K562 (cell line): ENCODE data around the gene SNX25. TPM values are rescaled to one million over a fixed set of nuclear protein-coding genes. Genes with fewer than 3 reads are reported as not detected.

Source experiments
- ATAC-seq: fragments of 200-7000 bp; cut with Tn5 transposase; 3 replicates; pipeline ENCODE4 v1.9.1; 2020; ENCODE audit warnings: moderate library complexity
- BruUV-seq: library from RNA; stranded (reverse); fragments of 400-500 nt; replicated peaks from 2 replicates; lab custom pipeline; 2021; lab: Mats Ljungman, UMichigan
- CTCF ChIA-PET: fragments of 300-600 bp; formaldehyde crosslinking; extraction: SDS; loops from one replicate; lab custom pipeline; 2021; ENCODE audit warnings: low intra/inter-chr PET ratio; lab: Yijun Ruan, JAX
- POLR2A ChIA-PET: fragments of 300-600, 350-650 bp; sonication (Branson Sonifier 250); formaldehyde crosslinking; extraction: SDS; loops from one replicate; lab custom pipeline; 2021; ENCODE audit warnings: antibody characterized with exemption, inconsistent platforms; lab: Yijun Ruan, JAX
- DNase-seq, 4 experiments: peaks; one replicate each; pipeline versions ENCODE4 v3.0.0 to v3.0.0-alpha.2; 2011 to 2018; ENCODE audit warnings: low spot score in 3 of 4, mixed read lengths in 3 of 4; ENCODE audit errors: extremely low read depth in 1 of 4
- FAIRE-seq: peaks from 2 replicates; lab custom pipeline; 2011; peaks lifted over from hg19 to GRCh38; lab: Jason Lieb, UNC
- H2AFZ ChIP-seq: 2 replicates; pipeline ENCODE4 v1.6.0; 2011; ENCODE audit warnings: low read depth, low read length, control low read depth, inconsistent platforms
- H3K27ac ChIP-seq: fragments of 200-600 bp; 3 replicates; pipeline ENCODE4 v1.8.0; 2011; ENCODE audit warnings: low read depth, mild to moderate bottlenecking, control low read depth, inconsistent platforms, low read length, moderate library complexity, mixed read lengths; ENCODE audit errors: extremely low read depth
- H3K27me3 ChIP-seq, 2 experiments: fragments of 300-600 bp in 1 of 2; 2 replicates in 1 of 2; 3 replicates in 1 of 2; pipeline versions ENCODE4 v1.6.0 to v1.8.0; 2011; ENCODE audit warnings: inconsistent platforms in 2 of 2, low read length in 2 of 2, mild to moderate bottlenecking in 1 of 2, mixed read lengths in 1 of 2, moderate library complexity in 1 of 2; ENCODE audit not compliant: control insufficient read depth in 2 of 2, insufficient read depth in 2 of 2
- H3K36me3 ChIP-seq: fragments of 300-600 bp; 3 replicates; pipeline ENCODE4 v1.8.0; 2011; ENCODE audit warnings: mild to moderate bottlenecking, low read length, inconsistent platforms; ENCODE audit not compliant: control insufficient read depth, insufficient read depth
- H3K4me1 ChIP-seq, 2 experiments: fragments of 200-600 bp in 1 of 2; replicated peaks in 1 of 2; 2 replicates in 1 of 2; 3 replicates in 1 of 2; pipeline versions ENCODE4 v1.5.1 to v1.8.0; 2011; ENCODE audit warnings: inconsistent platforms in 2 of 2, low read length in 2 of 2, mild to moderate bottlenecking in 1 of 2, mixed read lengths in 1 of 2, moderate library complexity in 1 of 2; ENCODE audit not compliant: control insufficient read depth in 2 of 2, insufficient read depth in 2 of 2
- H3K4me2 ChIP-seq: 2 replicates; pipeline ENCODE4 v1.6.1; 2011; ENCODE audit warnings: low read length, control low read depth, inconsistent platforms, mixed read lengths; ENCODE audit not compliant: insufficient read depth
- H3K4me3 ChIP-seq: fragments of 200-600 bp; sonication (generic), shearing (Covaris generic); 2 replicates; pipeline ENCODE4 v1.5.1; 2016; ENCODE audit warnings: control low read depth, inconsistent platforms
- H3K79me2 ChIP-seq: fragments of 200-600 bp; 3 replicates; pipeline ENCODE4 v1.8.0; 2011; ENCODE audit warnings: low read length, inconsistent platforms; ENCODE audit not compliant: control insufficient read depth, insufficient read depth
- H3K9ac ChIP-seq, 2 experiments: 2 replicates each; pipeline versions ENCODE4 v1.6.0 to v1.6.1; 2011; ENCODE audit warnings: low read depth in 2 of 2, low read length in 2 of 2, control low read depth in 1 of 2, inconsistent platforms in 1 of 2, mild to moderate bottlenecking in 1 of 2, mixed read lengths in 1 of 2; ENCODE audit not compliant: insufficient read depth in 1 of 2
- H3K9me1 ChIP-seq: one replicate; pipeline ENCODE4 v1.6.0; 2011; ENCODE audit warnings: inconsistent platforms, mild to moderate bottlenecking, low read length, moderate library complexity; ENCODE audit not compliant: control insufficient read depth, insufficient read depth
- H3K9me3 ChIP-seq: replicated peaks from 2 replicates; pipeline ENCODE4 v1.5.1; 2011; ENCODE audit warnings: low read depth, low read length, inconsistent platforms; ENCODE audit not compliant: control insufficient read depth, insufficient read depth
- H4K20me1 ChIP-seq: replicated peaks from 2 replicates; pipeline ENCODE4 v1.6.1; 2011; ENCODE audit warnings: low read length, inconsistent platforms, mixed read lengths; ENCODE audit not compliant: control insufficient read depth, insufficient read depth
- ATF7 ChIP-seq: fragments of 450-650 bp; IDR thresholded peaks from 2 replicates; pipeline ENCODE4 v1.7.1; 2014; ENCODE audit warnings: mild to moderate bottlenecking, moderate library complexity
- BHLHE40 ChIP-seq: IDR thresholded peaks from 2 replicates; pipeline ENCODE4 v1.6.1; 2011; ENCODE audit warnings: low read length, improper control_type of control experiment
- CEBPB ChIP-seq: fragments of 450-650 bp; IDR thresholded peaks from 2 replicates; pipeline ENCODE4 v1.6.1; 2016; ENCODE audit warnings: missing genetic modification characterization, missing compliant biosample characterization
- EZH2 ChIP-seq: IDR thresholded peaks from 2 replicates; pipeline ENCODE4 v1.6.1; 2012; ENCODE audit warnings: low read depth, mild to moderate bottlenecking, inconsistent platforms, low read length, borderline replicate concordance
- HNRNPLL ChIP-seq: fragments of 200-400 bp; formaldehyde crosslinking; IDR thresholded peaks from 2 replicates; pipeline ENCODE4 v1.6.1; 2017; ENCODE audit warnings: low read length, low read depth, mild to moderate bottlenecking; ENCODE audit not compliant: poor library complexity, severe bottlenecking
- KLF10 ChIP-seq: fragments of 250-450 bp; sonication (Bioruptor Pico); IDR thresholded peaks from 2 replicates; pipeline ENCODE4 v1.6.1; 2021; ENCODE audit warnings: matching md5 sums
- NELFE ChIP-seq: IDR thresholded peaks from 2 replicates; pipeline ENCODE4 v1.6.1; 2011; ENCODE audit warnings: mild to moderate bottlenecking; ENCODE audit not compliant: insufficient read depth, insufficient read length
- NRF1 ChIP-seq, 2 experiments: fragments of 450-650 bp; IDR thresholded peaks in 1 of 2; conservative IDR thresholded peaks in 1 of 2; 2 replicates each; pipeline ENCODE4 v1.6.1; 2014; ENCODE audit warnings: mild to moderate bottlenecking in 2 of 2
- PCBP2 ChIP-seq: fragments of 200-400 bp; formaldehyde crosslinking; IDR thresholded peaks from 2 replicates; pipeline ENCODE4 v1.6.1; 2018; ENCODE audit warnings: low read length, low read depth, mild to moderate bottlenecking, moderate library complexity; ENCODE audit not compliant: poor library complexity, severe bottlenecking
- SIN3B ChIP-seq: fragments of 450-650 bp; IDR thresholded peaks from 2 replicates; pipeline ENCODE4 v1.6.1; 2017; ENCODE audit warnings: low read depth, mild to moderate bottlenecking, moderate library complexity
- SMAD2 ChIP-seq: fragments of 150-350 bp; IDR thresholded peaks from 2 replicates; pipeline ENCODE4 v1.6.1; 2014; ENCODE audit warnings: low read depth, mild to moderate bottlenecking, low read length
- SMARCC2 ChIP-seq: fragments of 450-650 bp; IDR thresholded peaks from 2 replicates; pipeline ENCODE4 v1.6.1; 2017; ENCODE audit warnings: antibody characterized with exemption, moderate library complexity, mild to moderate bottlenecking, low read depth
- SREBF2 ChIP-seq: sonication (generic); formaldehyde crosslinking; IDR thresholded peaks from 2 replicates; pipeline ENCODE4 v1.4.0; 2020; ENCODE audit warnings: mild to moderate bottlenecking, missing genetic modification reagents
- SRSF1 ChIP-seq: fragments of 200-400 bp; formaldehyde crosslinking; IDR thresholded peaks from 2 replicates; pipeline ENCODE4 v1.6.1; 2017; ENCODE audit warnings: mild to moderate bottlenecking, low read depth, low read length, moderate library complexity
- SRSF7 ChIP-seq: fragments of 200-400 bp; formaldehyde crosslinking; optimal IDR thresholded peaks from 2 replicates; pipeline ENCODE3; 2017; ENCODE audit warnings: mild to moderate bottlenecking, low read depth, low read length
- THRB ChIP-seq: fragments of 450-650 bp; formaldehyde crosslinking; conservative IDR thresholded peaks from 2 replicates; pipeline ENCODE4 v1.4.0; 2022; ENCODE audit warnings: mild to moderate bottlenecking, missing genetic modification characterization
- XRCC3 ChIP-seq: fragments of 450-650 bp; IDR thresholded peaks from 2 replicates; pipeline ENCODE4 v1.6.1; 2017; ENCODE audit warnings: mild to moderate bottlenecking, moderate library complexity
- ZNF165 ChIP-seq: fragments of 250-450 bp; sonication (Bioruptor Pico); IDR thresholded peaks from 2 replicates; pipeline ENCODE4 v1.4.0; 2020; ENCODE audit warnings: borderline replicate concordance
- ZNF316 ChIP-seq: fragments of 450-650 bp; IDR thresholded peaks from 2 replicates; pipeline ENCODE4 v1.6.1; 2016
- ZNF699 ChIP-seq: fragments of 250-450 bp; sonication (Bioruptor Pico); IDR thresholded peaks from 2 replicates; pipeline ENCODE4 v1.8.0; 2021; ENCODE audit warnings: mild to moderate bottlenecking, moderate library complexity; ENCODE audit not compliant: insufficient replicate concordance
- ZSCAN29 ChIP-seq: fragments of 450-650 bp; IDR thresholded peaks from 2 replicates; pipeline ENCODE4 v1.6.1; 2017
- WGBS: fragments of 100-300 bp; shearing (Covaris generic); methylation state at CpG from one replicate; pipeline ENCODE4 v1.1.6; 2016; ENCODE audit warnings: low coverage, mixed read lengths; ENCODE audit not compliant: insufficient coverage; ENCODE audit errors: missing lambda C conversion rate; 5-methylcytosine and 5-hydroxymethylcytosine counted together
- in situ Hi-C: fragments of 300-500 bp; cut with MboI; formaldehyde crosslinking; loops from 4 replicates; pipeline ENCODE4 v1.15.0; 2018; ENCODE audit warnings: inconsistent platforms, mixed read lengths
- intact Hi-C: fragments of 100-400 bp; cut with micrococcal nuclease; formaldehyde crosslinking; loops from 2 replicates; pipeline ENCODE4 v1.14.2; 2022
- polyA plus RNA-seq, 8 experiments: library from polyadenylated mRNA; depleted of rRNA in 4 of 8; stranded (reverse) in 5 of 8; unstranded in 3 of 8; fragments of >200 nt; fragmentation: Nextera tagmentation in 2 of 8; fragmentation: Illumina TruSeq in 1 of 8; extraction: Ambion mirVana in 2 of 8; extraction: Trizol in 1 of 8; gene quantifications; 2 replicates each; pipeline versions ENCODE4 v1.2.1 to v1.2.3, GENCODE V29; 2011 to 2014; ENCODE audit warnings: inconsistent platforms in 1 of 8, missing spikeins in 1 of 8
- total RNA-seq, 7 experiments: library from RNA; depleted of rRNA in 6 of 7; stranded (reverse); fragments of >200 nt in 6 of 7; fragmentation: Illumina TruSeq in 2 of 7; extraction: Trizol in 2 of 7; gene quantifications; 2 replicates each; pipeline versions ENCODE4 v1.2.1 to v1.2.3, GENCODE V29; 2011 to 2021; ENCODE audit warnings: low replicate concordance in 1 of 7
- TF ChIP-seq, protein P1 (sequence below): fragments of 450-650 bp; IDR thresholded peaks from 2 replicates; pipeline ENCODE4 v1.6.1; 2016; ENCODE audit warnings: low read depth, mild to moderate bottlenecking, moderate library complexity
- TF ChIP-seq, protein P2 (sequence below): fragments of 250-450 bp; sonication (Bioruptor Pico); IDR thresholded peaks from 2 replicates; pipeline ENCODE4 v1.8.0; 2021; ENCODE audit warnings: moderate library complexity, mild to moderate bottlenecking, inconsistent platforms

The SNX25 gene
- total and polyA plus RNA-seq, 9 of the 15 experiments (the other 6 are each of a cell fraction or from before 2014, with no cell fraction given) = 2.5 to 23.4 (median 13.3) TPM

DNA sequence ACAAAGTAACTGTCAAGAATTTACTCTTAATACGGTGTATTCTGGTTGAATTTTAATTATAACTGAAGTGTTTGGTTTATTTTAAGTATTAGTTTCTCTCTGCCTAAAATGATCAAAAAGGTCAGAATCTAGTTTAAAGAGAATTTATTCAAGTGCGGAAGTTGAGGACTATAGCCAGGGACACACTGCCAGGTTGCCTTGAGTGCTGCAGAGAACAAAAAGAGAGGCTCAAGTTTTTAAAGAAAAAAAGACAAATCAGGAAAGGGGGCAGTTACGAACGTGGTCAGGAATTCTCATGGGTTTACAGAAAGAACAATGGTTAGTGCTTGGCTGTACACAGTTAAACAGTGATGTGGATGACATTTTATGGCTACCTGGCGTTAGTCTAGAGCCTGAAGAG lies 81.3 kb downstream of the SNX25 start (continued):
- TF ChIP-seq ZSCAN29 (no peak), ZNF165 (CRISPR knock-in tag) (no peak), ZNF699 (CRISPR knock-in tag) (no peak), SRSF7 (no peak), NRF1 (conservative IDR thresholded peaks at IDR 0.05 in 1 of 2, IDR thresholded peaks at IDR 0.05 in 1 of 2) (no peak), ATF7 (no peak), THRB (no peak)

GRCh38 chr4:185293202-185293601 lies 83.8 kb downstream of the SNX25 start:
- Histone ChIP-seq H3K9me1 (no peaks in the 10 kb centered on the region), H3K9me3 (no peaks in the 10 kb centered on the region), H3K4me3 (no peak overlapping the region), H2AFZ (no peak overlapping the region), H3K36me3 (peaks cover 12% of the 10 kb centered on the region; the same call in 2 of the 3 replicates), H3K9ac (no peak overlapping the region), H4K20me1 (no peaks in the 10 kb centered on the region), H3K4me1 (peaks cover 0 to 15% of the 10 kb centered on the region in 2 experiments; a peak in 3 of 5 replicates), H3K27me3 (no peaks in the 10 kb centered on the region), H3K79me2 (no peaks in the 10 kb centered on the region), H3K4me2 (no peak overlapping the region), H3K27ac (no peak overlapping the region)
- ChIA-PET POLR2A (no interaction called here), CTCF (no interaction called here)
- in situ Hi-C loops (no loop called here), intact Hi-C loops (no loop called here)
- ATAC-seq (no peak), FAIRE-seq (no peak), DNase-seq (no peak)
- no TSS peak for BruUV-seq
- 40% methylated on average over 1 of the region's 1 CpG for WGBS
- TF ChIP-seq SMAD2 = no peak
- TF ChIP-seq, protein P1, sequence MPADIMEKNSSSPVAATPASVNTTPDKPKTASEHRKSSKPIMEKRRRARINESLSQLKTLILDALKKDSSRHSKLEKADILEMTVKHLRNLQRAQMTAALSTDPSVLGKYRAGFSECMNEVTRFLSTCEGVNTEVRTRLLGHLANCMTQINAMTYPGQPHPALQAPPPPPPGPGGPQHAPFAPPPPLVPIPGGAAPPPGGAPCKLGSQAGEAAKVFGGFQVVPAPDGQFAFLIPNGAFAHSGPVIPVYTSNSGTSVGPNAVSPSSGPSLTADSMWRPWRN = no peak
- TF ChIP-seq KLF10 (CRISPR knock-in tag) = no peak
- TF ChIP-seq SIN3B = no peak
- TF ChIP-seq SRSF1 = no peak
- no peak for TF ChIP-seq BHLHE40
- TF ChIP-seq NELFE = no peak
- no peak for TF ChIP-seq XRCC3
- no peak for TF ChIP-seq EZH2
- TF ChIP-seq, protein P2, sequence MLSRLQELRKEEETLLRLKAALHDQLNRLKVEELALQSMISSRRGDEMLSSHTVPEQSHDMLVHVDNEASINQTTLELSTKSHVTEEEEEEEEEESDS (CRISPR knock-in tag) = no peak
- no peak for TF ChIP-seq PCBP2
- no peak for TF ChIP-seq SREBF2 (CRISPR knock-in tag)
- TF ChIP-seq ZNF316 = no peak
- no peak for TF ChIP-seq SMARCC2
- no peak for TF ChIP-seq CEBPB (tag)
- TF ChIP-seq HNRNPLL = no peak
